ENCODE measurements around the gene KIAA0040.

KIAA0040 gene

GRCh38 chr1:175169286-175170018 lies 23.1 kb downstream of the KIAA0040 start:
- DNase-seq = no peak

DNA sequence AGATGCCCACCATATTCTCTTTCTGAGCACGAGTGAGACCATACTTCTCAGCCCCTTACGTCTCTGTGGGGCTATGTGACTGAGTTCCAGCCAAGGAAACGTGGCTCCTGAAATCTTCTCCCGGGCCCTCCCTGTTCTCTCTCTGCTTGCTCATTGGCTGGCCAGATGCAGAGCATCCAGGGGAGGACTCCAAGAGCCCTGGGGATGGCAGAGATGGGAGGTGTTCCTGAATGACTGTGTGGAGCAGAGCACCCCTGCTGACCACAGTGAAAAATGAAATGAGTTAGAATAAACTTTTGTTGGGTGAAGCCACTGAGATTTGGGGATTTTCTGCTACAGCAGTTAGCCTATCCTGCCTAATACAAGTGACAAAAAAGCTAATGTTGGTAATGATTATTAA lies 23.8 kb downstream of the KIAA0040 start:
- DNase-seq = no peak

DNA sequence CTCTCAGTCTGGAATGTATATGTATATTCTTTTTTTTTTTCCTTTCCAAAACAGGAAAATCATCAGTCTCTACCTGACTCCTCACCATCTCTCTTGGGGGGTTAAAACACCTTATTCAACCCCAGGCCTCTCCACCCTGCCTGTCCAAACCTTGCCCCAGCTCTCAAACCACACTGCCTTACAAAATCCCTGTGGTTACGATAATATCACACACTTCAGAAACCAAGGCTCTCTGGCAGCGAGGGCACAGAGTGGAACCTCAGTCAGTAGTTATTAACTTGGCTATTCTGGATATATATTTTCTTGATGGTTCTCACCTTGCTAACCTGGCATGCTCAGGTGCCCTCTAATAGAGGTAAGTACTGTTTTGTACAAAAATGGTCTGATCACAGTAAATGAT lies 24.7 kb downstream of the KIAA0040 start:
- DNase-seq = no peak

- DNase-seq = no peak
Observed at GRCh38 chr1:175166746-175167145, 25.8 kb downstream of the KIAA0040 start.

DNA sequence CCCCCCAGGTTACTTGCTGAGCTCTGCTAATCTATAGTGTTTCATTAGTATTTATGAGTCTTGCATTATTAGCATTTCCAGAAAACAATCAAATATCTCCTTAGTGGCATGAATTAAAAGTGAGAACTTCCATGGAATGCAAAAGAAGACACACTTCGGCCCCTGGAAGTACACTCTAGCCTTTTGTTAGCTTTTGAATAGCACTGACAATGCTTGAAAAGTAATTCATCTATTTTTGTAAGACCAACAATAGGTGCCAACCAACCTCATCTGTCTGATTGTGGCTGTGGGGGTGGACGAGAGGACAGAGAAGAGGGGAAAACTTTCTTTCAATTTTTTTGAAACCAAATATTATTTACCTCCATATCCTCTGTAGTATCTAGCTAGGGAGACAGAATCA lies 27.8 kb downstream of the KIAA0040 start:
- no peak for DNase-seq

DNA sequence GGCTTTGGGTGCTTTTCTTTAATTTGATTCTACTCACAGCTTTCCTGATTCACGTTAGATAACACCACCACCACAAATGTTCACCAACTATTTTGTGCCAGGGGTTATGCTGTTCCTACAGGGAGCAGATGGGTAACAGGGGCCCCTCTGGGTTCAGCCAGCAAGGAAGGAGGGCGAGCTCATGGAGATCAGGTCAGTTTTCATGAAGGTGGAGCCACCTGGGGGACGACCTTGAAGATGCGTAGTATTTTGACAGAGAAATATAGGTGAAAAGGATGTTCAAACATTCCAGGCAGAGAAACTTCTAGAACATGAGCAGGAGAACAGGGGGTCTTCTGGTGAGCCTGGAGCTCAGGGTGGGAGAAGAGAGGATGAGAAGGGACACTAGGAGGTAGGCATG lies 28.9 kb downstream of the KIAA0040 start:
- DNase-seq = no peak

GRCh38 chr1:175162955-175163354 lies 29.6 kb downstream of the KIAA0040 start:
- DNase-seq = no peak

DNA sequence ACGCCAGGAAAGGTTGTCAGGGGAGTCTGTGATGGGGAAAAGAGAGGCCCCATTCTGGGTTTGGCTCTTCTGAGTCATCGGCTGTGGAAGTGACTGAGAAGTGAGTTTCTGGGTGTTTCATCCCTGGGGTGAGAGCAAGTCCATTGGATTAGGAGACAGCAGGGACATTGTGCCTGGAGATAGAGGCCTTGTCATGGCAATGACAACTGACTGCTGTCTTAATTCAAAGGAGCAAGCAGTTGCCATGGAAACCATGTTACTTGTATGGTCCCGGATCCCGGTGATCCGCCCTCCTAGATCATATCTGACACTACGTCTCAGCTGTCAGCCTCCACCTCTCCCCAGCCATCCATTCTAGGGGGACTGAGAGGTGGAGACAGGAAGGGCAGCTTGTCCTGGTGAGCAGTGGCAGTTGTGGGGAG lies 34.4 kb downstream of the KIAA0040 start:
- DNase-seq = no peak

DNA sequence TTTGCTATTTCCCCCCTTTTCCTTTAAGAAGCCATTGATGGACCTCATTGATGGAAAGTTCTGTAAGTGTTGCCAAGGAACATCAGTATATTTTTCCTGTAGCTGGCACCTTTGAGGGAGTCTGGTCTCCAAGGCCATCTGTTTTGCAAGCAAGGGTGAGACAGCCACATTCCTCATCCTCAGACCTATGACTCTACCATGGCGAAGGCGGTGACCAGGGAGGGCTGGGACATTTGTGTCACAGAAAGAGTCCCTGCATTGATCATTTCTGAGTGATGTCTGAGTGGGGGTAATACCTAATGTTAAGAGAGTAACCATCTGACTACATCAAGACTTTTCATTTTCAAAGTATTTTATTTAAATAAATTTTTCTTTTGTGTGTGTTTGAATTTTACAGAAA lies 35.4 kb downstream of the KIAA0040 start:
- DNase-seq = no peak

DNA sequence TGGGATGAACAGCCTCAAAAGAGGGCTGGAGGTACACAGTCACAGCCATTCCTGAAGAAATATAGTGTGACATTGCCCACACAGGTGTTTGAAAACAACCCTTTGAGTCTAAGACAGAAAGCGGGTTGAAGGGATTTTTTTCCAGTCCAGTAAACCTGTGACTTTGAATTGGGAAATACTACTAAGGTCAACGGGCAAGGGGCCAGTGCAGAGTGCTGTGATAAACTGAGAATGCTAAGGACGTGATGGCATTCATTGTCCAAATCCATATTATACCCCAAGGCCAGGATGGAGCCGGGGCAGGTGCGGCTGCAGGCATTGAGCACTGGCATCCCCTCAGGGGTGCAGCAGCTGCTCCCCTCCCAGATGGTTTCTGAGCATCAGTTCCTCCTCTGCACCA lies 36.6 kb downstream of the KIAA0040 start:
- no peak for DNase-seq

DNA sequence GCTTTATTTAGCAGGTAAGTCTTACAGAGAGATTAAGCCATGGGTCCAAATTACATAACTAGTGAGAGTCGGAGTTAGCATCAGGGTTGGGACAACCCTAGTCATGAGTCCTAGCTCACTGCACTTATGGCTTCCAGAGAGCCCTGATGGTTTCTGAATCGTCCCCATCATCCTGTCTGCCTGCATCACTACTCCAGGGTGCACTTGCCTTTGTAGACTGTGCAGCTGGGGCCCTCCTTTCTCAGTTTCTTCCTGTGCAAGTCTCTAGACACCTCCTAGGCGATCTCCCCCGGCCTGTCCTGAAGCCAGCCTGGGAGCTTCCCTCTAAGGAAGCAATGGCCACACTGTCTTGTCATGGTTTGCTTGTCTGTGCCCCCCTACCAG lies 37.1 kb downstream of the KIAA0040 start:
- DNase-seq = no peak

GRCh38 chr1:175154629-175155472 lies 37.7 kb downstream of the KIAA0040 start:
- peak; percentile 78 for DNase-seq

- DNase-seq = peak; percentile 71
Observed at GRCh38 chr1:175152006-175152652, 40.4 kb downstream of the KIAA0040 start.

DNA sequence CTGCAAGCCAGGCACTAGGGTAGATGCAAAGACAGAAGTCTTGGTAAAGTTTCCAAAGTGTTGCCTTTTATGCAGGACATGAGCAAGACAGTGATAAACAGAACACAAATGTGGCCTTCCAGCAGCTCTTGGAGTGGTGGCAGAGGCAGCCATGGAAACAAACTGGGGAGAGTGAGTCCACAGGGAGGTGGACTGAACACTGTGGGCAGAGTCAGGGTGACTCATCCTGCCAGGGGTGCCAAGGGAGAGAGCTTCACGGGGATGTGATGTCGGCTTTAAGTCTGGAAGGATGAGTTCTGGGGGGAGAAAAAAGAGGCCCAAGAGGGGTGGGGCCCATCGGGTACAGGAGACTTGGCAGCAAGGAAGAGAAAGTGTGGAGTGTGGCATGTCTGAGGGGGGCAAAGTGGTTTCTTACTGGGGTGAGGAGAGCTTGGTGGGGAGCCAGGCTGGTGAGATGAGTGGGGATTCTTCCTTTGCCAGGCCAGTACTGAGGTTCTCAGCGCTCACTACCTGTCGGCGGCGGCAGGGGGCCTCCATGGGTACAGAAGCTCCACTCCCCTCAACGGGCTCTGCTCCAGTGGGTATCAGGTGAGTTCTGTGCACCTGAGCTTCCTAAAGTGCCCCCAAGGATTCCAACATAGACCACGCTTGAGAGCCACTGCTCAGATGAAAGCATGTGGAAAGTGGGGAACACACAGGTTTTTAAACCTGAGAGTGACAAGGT lies 41.8 kb downstream of the KIAA0040 start:
- DNase-seq = no peak

DNA sequence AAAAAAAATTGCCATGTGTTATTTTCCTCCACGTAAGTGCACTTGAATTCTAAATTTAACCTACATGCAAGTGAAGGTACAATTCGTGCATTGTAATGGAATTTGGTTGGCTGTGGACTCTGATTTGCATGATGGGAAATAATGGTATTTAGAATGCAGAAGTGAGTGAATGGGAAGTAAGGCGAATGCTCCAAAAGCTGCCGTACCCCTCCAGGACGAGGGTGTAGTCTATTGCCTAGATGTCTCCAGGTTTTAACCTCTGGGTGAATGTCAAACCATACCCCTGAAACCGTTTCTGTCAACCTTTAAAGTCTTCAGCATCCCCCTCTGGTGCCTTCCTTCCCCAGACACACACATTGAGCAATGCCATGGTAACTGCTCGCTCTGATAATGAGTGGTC lies 44.5 kb downstream of the KIAA0040 start:
- DNase-seq = no peak

DNA sequence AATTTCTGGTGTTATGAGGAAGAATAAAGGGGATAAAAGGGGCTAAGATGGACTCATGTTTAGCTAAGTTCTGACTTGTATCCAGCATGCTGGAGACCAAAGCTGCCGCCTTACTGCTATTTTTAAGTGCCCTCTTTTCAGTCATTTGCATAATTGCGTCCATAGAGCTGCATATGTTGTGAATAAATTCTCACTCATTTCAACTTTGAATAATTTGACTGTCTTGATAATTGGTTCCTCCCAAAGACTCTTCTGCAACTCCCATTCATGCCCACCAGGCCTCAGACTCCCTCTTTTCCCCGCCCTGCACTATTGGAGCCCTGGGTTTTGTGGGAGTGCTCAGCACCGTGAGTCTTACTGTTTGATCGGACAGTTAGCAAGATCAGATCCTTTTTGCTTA lies 45.0 kb downstream of the KIAA0040 start:
- no peak for DNase-seq

DNA sequence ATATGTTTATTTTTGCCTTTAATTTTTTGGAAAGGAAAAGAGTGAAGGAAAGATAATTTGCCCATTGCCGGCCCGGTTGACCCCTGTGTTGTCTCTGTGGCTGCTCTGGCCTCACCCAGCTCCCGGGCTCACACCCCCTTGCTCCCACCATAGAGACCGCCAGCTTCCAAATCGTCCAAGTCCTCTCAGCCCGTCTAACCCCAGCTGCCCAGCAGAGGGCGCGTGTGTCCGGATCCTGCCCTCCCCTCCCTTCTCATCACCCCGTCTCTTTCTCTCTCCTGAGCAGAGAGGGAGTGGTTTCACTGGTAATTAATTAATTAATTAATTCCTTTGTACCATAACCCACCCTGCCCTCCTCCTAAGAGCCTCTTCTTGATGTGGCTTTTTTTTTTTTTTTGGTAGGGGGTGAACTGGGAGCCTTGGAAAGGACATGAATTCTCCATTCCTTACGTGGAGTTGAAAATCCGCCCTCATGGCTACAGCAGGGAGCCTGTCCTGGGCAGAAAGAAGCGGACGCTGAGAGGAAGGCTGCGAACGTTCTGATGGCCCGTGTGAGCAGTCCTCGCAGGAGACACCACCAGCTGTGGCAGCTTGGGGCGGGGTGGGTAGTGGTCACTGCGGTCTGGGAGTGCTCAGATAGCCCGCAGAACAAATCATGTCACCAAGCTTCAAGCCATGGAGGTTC lies 45.9 kb downstream of the KIAA0040 start:
- DNase-seq = peak; percentile 59

GRCh38 chr1:175145899-175146528 lies 46.6 kb downstream of the KIAA0040 start:
- DNase-seq = no peak

DNA sequence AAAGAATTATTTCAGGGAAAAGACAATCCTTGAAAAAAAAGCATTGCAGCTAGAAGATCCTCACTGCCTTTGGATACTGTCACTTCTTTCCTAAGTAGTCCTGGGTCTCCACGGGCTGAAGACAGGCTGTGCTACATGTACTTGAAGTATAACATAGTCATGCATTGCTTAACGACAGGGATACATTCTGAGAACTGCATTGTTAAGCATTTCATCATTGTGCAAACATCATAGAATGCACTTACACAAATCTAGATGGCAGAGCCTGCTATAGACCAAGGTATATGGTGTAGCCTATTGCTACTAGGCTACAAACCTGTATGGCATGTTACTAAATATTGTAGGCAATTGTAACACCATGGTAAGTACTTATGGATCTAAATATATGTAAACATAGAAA lies 54.0 kb downstream of the KIAA0040 start:
- DNase-seq = no peak

- DNase-seq = no peak
Observed at GRCh38 chr1:175137369-175137768, 55.2 kb downstream of the KIAA0040 start.

GRCh38 chr1:175136246-175136645 lies 56.3 kb downstream of the KIAA0040 start:
- DNase-seq = no peak

GRCh38 chr1:175134500-175134899 lies 58.1 kb downstream of the KIAA0040 start:
- DNase-seq = no peak
